ENCODE measurements around the gene SLIT1.

SLIT1 gene

GRCh38 chr10:96987141-96987841 lies 198.5 kb downstream of the SLIT1 start:
- Histone ChIP-seq H3K27ac (no peak overlapping the region), H3K4me3 (ENCODE audit: low read depth, low read length) (no peak overlapping the region), H3K36me3 (replicated peaks) (no peaks in the 10 kb centered on the region), H3K27me3 (replicated peaks) (no peaks in the 10 kb centered on the region)
- no peak for DNase-seq
- TF ChIP-seq CTCF (IDR thresholded peaks at IDR 0.05; ENCODE audit: low read depth, low read length, missing control alignments) = no peak
- in situ Hi-C loops (cut with HindIII; ENCODE audit: low pct_ligation_motif_present, low sequenced_read_pairs) = no loop called here

GRCh38 chr10:96986200-96986856 lies 199.4 kb downstream of the SLIT1 start:
- peaks cover 6% of the 10 kb centered on the region for H3K36me3 ChIP-seq (replicated peaks)
- in situ Hi-C loops (cut with HindIII; ENCODE audit: low pct_ligation_motif_present, low sequenced_read_pairs) = no loop called here
- no peak overlapping the region for H3K27ac ChIP-seq
- no peak overlapping the region for H3K4me3 ChIP-seq (ENCODE audit: low read depth, low read length)
- no peak for TF ChIP-seq CTCF (IDR thresholded peaks at IDR 0.05; ENCODE audit: low read depth, low read length, missing control alignments)
- H3K27me3 ChIP-seq (replicated peaks) = no peaks in the 10 kb centered on the region
- DNase-seq = no peak

DNA sequence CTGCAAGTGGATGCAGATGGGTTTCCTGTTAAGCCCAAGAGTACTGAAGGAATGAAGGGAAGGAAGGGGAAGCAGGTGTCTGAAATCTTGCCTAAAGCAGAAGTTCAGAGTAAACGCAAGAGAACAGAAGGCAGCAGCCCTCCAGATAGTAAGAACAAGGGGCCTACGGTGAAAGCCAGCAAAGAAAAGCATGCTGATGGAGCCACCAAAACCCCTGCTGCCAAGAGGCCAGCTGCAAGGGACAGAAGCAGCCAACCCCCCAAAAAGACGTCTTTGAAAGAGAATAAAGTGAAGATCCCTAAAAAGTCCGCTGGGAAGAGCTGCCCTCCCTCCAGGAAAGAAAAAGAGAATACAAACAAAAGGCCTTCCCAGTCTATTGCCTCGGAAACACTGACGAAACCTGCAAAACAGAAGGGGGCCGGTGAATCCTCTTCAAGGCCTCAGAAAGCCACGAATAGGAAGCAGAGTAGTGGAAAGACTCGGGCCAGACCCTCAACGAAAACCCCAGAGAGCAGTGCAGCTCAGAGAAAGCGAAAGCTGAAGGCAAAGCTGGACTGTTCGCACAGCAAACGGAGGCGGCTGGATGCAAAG lies 201.1 kb downstream of the SLIT1 start:
- TF ChIP-seq CTCF (IDR thresholded peaks at IDR 0.05; ENCODE audit: low read depth, low read length, missing control alignments) = no peak
- H3K27ac ChIP-seq = no peak overlapping the region
- no peak overlapping the region for H3K4me3 ChIP-seq (ENCODE audit: low read depth, low read length)
- in situ Hi-C loops (cut with HindIII; ENCODE audit: low pct_ligation_motif_present, low sequenced_read_pairs) = no loop called here
- no peaks in the 10 kb centered on the region for H3K27me3 ChIP-seq (replicated peaks)
- H3K36me3 ChIP-seq (replicated peaks) = peaks cover 12% of the 10 kb centered on the region
- DNase-seq = no peak

DNA sequence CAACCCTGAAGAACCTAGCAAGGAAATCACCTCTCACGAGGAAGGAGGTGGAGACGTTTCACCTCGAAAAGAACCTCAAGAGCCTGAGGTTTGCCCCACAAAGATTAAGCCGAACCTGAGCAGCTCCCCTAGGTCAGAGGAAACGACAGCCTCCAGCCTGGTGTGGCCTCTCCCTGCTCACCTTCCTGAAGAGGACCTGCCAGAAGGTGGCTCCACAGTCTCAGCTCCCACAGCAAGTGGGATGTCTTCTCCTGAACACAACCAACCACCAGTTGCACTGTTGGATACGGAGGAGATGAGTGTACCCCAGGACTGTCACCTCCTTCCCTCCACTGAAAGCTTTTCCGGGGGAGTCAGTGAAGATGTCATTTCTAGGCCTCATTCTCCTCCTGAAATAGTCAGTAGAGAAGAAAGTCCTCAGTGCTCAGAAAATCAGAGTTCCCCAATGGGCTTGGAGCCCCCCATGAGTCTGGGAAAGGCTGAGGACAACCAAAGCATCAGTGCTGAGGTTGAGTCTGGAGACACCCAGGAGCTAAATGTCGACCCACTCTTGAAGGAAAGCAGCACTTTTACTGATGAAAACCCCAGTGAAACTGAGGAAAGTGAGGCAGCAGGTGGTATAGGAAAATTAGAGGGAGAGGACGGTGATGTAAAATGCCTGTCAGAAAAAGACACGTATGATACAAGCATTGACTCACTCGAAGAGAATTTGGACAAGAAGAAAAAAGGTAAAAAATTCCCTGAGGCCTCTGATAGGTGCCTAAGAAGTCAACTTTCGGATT lies 203.4 kb downstream of the SLIT1 start:
- no peak for DNase-seq
- in situ Hi-C loops (cut with HindIII; ENCODE audit: low pct_ligation_motif_present, low sequenced_read_pairs) = no loop called here
- H3K36me3 ChIP-seq (replicated peaks) = peaks cover 12% of the 10 kb centered on the region
- H3K27ac ChIP-seq = no peak overlapping the region
- H3K4me3 ChIP-seq (ENCODE audit: low read depth, low read length) = no peak overlapping the region
- no peak for TF ChIP-seq CTCF (IDR thresholded peaks at IDR 0.05; ENCODE audit: low read depth, low read length, missing control alignments)
- no peaks in the 10 kb centered on the region for H3K27me3 ChIP-seq (replicated peaks)

DNA sequence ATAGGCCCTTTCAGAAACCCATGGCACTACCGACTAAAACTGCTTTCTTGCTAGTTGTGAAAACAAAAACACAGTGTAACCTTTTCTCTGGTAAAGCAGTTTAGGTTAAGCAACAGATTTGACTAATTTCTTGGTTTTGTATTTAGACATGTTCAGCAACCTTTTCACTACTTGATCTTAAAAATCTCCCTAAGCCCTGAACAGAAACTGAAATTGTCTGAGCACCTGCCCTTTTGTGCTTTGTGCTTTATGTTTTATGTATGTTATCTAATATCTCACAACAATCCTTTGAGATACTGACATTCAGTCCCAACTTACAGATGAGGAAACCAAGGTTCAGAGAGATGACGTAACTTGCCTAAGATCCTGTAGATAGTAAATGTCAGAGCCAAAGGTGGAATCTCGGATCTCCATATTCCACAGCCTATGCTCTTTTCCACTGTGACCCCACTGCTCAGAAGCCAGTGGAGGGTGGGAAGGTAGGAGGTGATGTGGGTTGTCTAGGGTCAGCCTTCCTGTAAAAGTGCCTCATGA lies 207.1 kb downstream of the SLIT1 start:
- Histone ChIP-seq H3K36me3 (replicated peaks) (peaks cover 12% of the 10 kb centered on the region), H3K27ac (no peak overlapping the region), H3K4me3 (ENCODE audit: low read depth, low read length) (no peak overlapping the region), H3K27me3 (replicated peaks) (no peaks in the 10 kb centered on the region)
- in situ Hi-C loops (cut with HindIII; ENCODE audit: low pct_ligation_motif_present, low sequenced_read_pairs) = no loop called here
- no peak for DNase-seq
- TF ChIP-seq CTCF (IDR thresholded peaks at IDR 0.05; ENCODE audit: low read depth, low read length, missing control alignments) = no peak

All from brain microvascular endothelial cell (primary cell).